Fibroblast of lung (primary cell): ENCODE results near the gene ENOX1.

Source experiments
- EZH2 ChIP-seq: IDR thresholded peaks from 2 replicates; pipeline ENCODE4 v1.5.1; 2012; ENCODE audit warnings: low read length, control low read depth, mild to moderate bottlenecking; ENCODE audit errors: missing control alignments
- TF ChIP-seq, protein P1 (sequence below), 2 donors: IDR thresholded peaks in 1 of 2; conservative IDR thresholded peaks in 1 of 2; 1 replicate in 1 of 2; 2 replicates in 1 of 2; pipeline ENCODE4 v1.5.1; 2011 to 2012; ENCODE audit warnings: low read length in 2 of 2, control low read depth in 1 of 2, inconsistent platforms in 1 of 2, low read depth in 1 of 2, mild to moderate bottlenecking in 1 of 2

- TF ChIP-seq, protein P1, sequence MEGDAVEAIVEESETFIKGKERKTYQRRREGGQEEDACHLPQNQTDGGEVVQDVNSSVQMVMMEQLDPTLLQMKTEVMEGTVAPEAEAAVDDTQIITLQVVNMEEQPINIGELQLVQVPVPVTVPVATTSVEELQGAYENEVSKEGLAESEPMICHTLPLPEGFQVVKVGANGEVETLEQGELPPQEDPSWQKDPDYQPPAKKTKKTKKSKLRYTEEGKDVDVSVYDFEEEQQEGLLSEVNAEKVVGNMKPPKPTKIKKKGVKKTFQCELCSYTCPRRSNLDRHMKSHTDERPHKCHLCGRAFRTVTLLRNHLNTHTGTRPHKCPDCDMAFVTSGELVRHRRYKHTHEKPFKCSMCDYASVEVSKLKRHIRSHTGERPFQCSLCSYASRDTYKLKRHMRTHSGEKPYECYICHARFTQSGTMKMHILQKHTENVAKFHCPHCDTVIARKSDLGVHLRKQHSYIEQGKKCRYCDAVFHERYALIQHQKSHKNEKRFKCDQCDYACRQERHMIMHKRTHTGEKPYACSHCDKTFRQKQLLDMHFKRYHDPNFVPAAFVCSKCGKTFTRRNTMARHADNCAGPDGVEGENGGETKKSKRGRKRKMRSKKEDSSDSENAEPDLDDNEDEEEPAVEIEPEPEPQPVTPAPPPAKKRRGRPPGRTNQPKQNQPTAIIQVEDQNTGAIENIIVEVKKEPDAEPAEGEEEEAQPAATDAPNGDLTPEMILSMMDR (conservative IDR thresholded peaks at IDR 0.05 in 1 of 2, IDR thresholded peaks at IDR 0.05 in 1 of 2; ENCODE audit: low read depth in 1 of 2, low read length in 2 of 2) = no peak
- TF ChIP-seq EZH2 = no peak
Observed at GRCh38 chr13:43816401-43816889, 29.7 kb upstream of the ENOX1 start.
